Panc1 (cell line): ENCODE data around the gene ITPKC. TPM values are rescaled to one million over a fixed set of nuclear protein-coding genes. Genes with fewer than 3 reads are reported as not detected.

Experiments
- ATAC-seq: fragments of 200-7000 bp; cut with Tn5 transposase; 2 replicates; pipeline ENCODE4 v1.9.1; 2020; ENCODE audit warnings: mild to moderate bottlenecking, moderate library complexity
- BruUV-seq: library from RNA; stranded (reverse); fragments of 400-500 nt; replicated peaks from 2 replicates; lab custom pipeline; 2021; lab: Mats Ljungman, UMichigan
- CTCF ChIA-PET: fragments of 300-600 bp; sonication (Branson Sonifier 250); formaldehyde crosslinking; loops from one replicate; lab custom pipeline; 2022; ENCODE audit warnings: antibody characterized with exemption; lab: Charles Lee
- POLR2A ChIA-PET: fragments of 300-600 bp; sonication (Branson Sonifier 250); formaldehyde crosslinking; loops from one replicate; lab custom pipeline; 2022; ENCODE audit warnings: antibody characterized with exemption; lab: Charles Lee
- DNase-seq: peaks from one replicate; pipeline ENCODE4 v3.0.0-alpha.2; 2010; ENCODE audit warnings: low read depth, low spot score
- H3K27ac ChIP-seq: 2 replicates; pipeline ENCODE4 v1.5.1; 2011; ENCODE audit warnings: mild to moderate bottlenecking, low read length, inconsistent platforms
- H3K27me3 ChIP-seq: fragments of 200-500 bp; sonication (Bioruptor generic); 2 replicates; pipeline ENCODE4 v1.6.0; 2014; ENCODE audit warnings: low read length, inconsistent platforms; ENCODE audit not compliant: control insufficient read depth, insufficient read depth
- H3K36me3 ChIP-seq: fragments of 200-500 bp; sonication (Bioruptor generic); 2 replicates; pipeline ENCODE4 v1.5.1; 2014; ENCODE audit warnings: inconsistent platforms, mild to moderate bottlenecking, low read length, moderate library complexity; ENCODE audit not compliant: control insufficient read depth, insufficient read depth
- H3K4me1 ChIP-seq: 2 replicates; pipeline ENCODE4 v1.5.1; 2011; ENCODE audit warnings: inconsistent platforms, mild to moderate bottlenecking, low read length, moderate library complexity; ENCODE audit not compliant: control insufficient read depth, insufficient read depth
- H3K4me3 ChIP-seq, 2 experiments: 2 replicates each; pipeline ENCODE4 v1.5.1; 2011 to 2012; ENCODE audit warnings: low read depth in 2 of 2, low read length in 2 of 2, mild to moderate bottlenecking in 2 of 2, inconsistent platforms in 1 of 2, moderate library complexity in 1 of 2
- H3K9me3 ChIP-seq: fragments of 200-500 bp; sonication (Bioruptor generic); 2 replicates; pipeline ENCODE4 v1.5.1; 2014; ENCODE audit warnings: low read depth, mild to moderate bottlenecking, inconsistent platforms, low read length, moderate library complexity; ENCODE audit not compliant: control insufficient read depth, insufficient read depth
- CTCF ChIP-seq: fragments of 450-650 bp; IDR thresholded peaks from 2 replicates; pipeline ENCODE4 v1.5.1; 2017; ENCODE audit warnings: mild to moderate bottlenecking
- POLR2AphosphoS5 ChIP-seq: IDR thresholded peaks from 2 replicates; pipeline ENCODE4 v1.6.1; 2012; ENCODE audit warnings: mild to moderate bottlenecking, low read depth, low read length, moderate library complexity
- SIN3A ChIP-seq: IDR thresholded peaks from 2 replicates; pipeline ENCODE4 v1.6.1; 2012; ENCODE audit warnings: low read depth, mild to moderate bottlenecking, low read length, moderate library complexity, borderline replicate concordance; ENCODE audit not compliant: insufficient read depth
- TCF7L2 ChIP-seq: IDR thresholded peaks from 2 replicates; pipeline ENCODE4 v1.6.1; 2011; ENCODE audit warnings: mild to moderate bottlenecking, low read depth, low read length, inconsistent platforms
- in situ Hi-C: cut with HindIII; loops from 2 replicates; pipeline ENCODE4 v1.10.0; 2016; ENCODE audit warnings: low sequenced_read_pairs, low pct_unique_long_range_greater_than_20kb
- intact Hi-C: fragments of 100-400 bp; cut with micrococcal nuclease; formaldehyde crosslinking; loops from one replicate; pipeline ENCODE4 v1.10.0; 2022; ENCODE audit not compliant: unreplicated experiment
- total RNA-seq: library from RNA; stranded (reverse); gene quantifications from one replicate; pipeline ENCODE4 v1.2.1, GENCODE V29; 2021; ENCODE audit not compliant: unreplicated experiment
- TF ChIP-seq, protein P1 (sequence below), 2 experiments: IDR thresholded peaks; 2 replicates each; pipeline ENCODE4 v1.6.1; 2011 to 2012; ENCODE audit warnings: low read depth in 2 of 2, control low read depth in 1 of 2, low read length in 1 of 2, mild to moderate bottlenecking in 1 of 2, moderate library complexity in 1 of 2; ENCODE audit not compliant: insufficient read depth in 1 of 2

ITPKC gene
- total RNA-seq, 1 experiment from 2014 or later = 7.2 TPM

DNA sequence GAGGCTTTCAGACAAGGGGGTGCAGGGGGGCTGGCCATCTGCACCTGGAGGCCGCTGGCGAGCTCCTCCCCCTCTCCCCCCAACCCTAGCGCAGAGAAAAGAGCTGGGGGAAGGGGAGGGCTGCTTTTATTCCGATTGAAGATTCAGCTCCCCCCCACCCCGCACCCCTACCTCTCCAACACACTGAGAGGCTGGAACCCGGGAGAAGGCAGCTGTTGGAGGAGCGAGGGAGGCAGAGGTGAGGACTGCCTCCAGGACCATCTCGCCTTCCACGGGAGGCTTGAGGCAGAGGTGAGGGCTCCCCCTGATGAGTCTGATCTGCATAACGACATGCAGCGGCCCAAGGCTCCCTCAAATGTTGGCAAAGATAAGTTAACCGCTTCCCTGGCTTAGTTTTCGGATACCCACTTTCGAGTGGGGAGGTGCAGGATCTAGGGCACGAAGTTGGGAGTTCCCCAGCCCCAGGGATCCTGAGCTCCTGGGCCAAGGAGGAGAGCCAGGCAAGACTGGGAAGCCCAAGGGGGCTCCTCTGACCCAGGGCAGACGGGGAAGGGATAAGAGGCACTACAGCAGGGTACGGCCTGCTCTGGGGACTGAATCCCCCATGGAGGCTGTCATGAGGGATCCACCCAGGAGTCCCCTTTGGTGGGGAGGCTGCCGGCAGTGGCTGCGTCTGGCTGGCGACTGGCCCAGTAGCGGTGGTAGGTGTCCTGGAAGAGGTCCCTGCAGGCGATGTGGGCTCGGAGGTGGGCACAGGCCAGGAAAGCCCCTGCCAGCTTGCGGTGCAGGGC lies 25.3 kb upstream of the ITPKC start:
- Histone ChIP-seq H3K27me3 (no peaks in the 10 kb centered on the region), H3K27ac (peak overlapping the region; percentile 81), H3K36me3 (no peaks in the 10 kb centered on the region), H3K4me1 (peaks cover 9% of the 10 kb centered on the region), H3K9me3 (no peaks in the 10 kb centered on the region), H3K4me3 (no peak overlapping the region)
- ATAC-seq (no peak), DNase-seq (no peak)
- BruUV-seq = no TSS peak
- intact Hi-C loops = no loop called here
- TF ChIP-seq SIN3A = no peak
- ChIA-PET POLR2A (no interaction called here), CTCF (interaction anchor here (0.7 kb wide), 1 partner anchor 513 kb away, joined by 3 read pairs; no protein-coding TSS in a partner anchor)
- in situ Hi-C loops = no loop called here

DNA sequence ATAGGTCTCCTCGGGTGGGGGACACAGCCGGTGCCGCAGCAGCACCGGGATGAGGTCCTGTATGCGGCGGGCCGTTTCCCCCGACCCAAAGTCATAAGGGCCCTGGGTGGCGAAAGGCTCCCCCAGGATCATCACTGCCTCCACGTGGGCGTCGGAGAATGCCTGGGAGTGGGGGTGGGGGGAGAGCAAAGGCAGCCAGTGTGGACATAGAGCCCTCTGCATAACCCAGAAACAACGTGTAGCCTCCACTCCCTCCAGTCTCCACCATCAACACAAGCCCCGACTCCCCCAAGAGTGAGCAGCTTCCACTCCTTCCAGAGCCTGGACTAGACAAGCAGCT lies 24.7 kb upstream of the ITPKC start:
- H3K4me3 ChIP-seq = no peak overlapping the region
- H3K9me3 ChIP-seq = no peaks in the 10 kb centered on the region
- H3K36me3 ChIP-seq = no peaks in the 10 kb centered on the region
- no TSS peak for BruUV-seq
- intact Hi-C loops (no loop called here), in situ Hi-C loops (no loop called here)
- POLR2A ChIA-PET = no interaction called here
- no peak overlapping the region for H3K27ac ChIP-seq
- no peaks in the 10 kb centered on the region for H3K27me3 ChIP-seq
- H3K4me1 ChIP-seq = peaks cover 9% of the 10 kb centered on the region
- DNase-seq (no peak), ATAC-seq (no peak)
- TF ChIP-seq TCF7L2 (no peak), SIN3A (no peak), POLR2AphosphoS5 (no peak), CTCF (no peak)
- TF ChIP-seq, protein P1, sequence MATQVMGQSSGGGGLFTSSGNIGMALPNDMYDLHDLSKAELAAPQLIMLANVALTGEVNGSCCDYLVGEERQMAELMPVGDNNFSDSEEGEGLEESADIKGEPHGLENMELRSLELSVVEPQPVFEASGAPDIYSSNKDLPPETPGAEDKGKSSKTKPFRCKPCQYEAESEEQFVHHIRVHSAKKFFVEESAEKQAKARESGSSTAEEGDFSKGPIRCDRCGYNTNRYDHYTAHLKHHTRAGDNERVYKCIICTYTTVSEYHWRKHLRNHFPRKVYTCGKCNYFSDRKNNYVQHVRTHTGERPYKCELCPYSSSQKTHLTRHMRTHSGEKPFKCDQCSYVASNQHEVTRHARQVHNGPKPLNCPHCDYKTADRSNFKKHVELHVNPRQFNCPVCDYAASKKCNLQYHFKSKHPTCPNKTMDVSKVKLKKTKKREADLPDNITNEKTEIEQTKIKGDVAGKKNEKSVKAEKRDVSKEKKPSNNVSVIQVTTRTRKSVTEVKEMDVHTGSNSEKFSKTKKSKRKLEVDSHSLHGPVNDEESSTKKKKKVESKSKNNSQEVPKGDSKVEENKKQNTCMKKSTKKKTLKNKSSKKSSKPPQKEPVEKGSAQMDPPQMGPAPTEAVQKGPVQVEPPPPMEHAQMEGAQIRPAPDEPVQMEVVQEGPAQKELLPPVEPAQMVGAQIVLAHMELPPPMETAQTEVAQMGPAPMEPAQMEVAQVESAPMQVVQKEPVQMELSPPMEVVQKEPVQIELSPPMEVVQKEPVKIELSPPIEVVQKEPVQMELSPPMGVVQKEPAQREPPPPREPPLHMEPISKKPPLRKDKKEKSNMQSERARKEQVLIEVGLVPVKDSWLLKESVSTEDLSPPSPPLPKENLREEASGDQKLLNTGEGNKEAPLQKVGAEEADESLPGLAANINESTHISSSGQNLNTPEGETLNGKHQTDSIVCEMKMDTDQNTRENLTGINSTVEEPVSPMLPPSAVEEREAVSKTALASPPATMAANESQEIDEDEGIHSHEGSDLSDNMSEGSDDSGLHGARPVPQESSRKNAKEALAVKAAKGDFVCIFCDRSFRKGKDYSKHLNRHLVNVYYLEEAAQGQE (IDR thresholded peaks at IDR 0.05; ENCODE audit: insufficient read depth in 1 of 2, low read depth in 2 of 2, low read length in 1 of 2) = no peak
- CTCF ChIA-PET = no interaction called here

DNA sequence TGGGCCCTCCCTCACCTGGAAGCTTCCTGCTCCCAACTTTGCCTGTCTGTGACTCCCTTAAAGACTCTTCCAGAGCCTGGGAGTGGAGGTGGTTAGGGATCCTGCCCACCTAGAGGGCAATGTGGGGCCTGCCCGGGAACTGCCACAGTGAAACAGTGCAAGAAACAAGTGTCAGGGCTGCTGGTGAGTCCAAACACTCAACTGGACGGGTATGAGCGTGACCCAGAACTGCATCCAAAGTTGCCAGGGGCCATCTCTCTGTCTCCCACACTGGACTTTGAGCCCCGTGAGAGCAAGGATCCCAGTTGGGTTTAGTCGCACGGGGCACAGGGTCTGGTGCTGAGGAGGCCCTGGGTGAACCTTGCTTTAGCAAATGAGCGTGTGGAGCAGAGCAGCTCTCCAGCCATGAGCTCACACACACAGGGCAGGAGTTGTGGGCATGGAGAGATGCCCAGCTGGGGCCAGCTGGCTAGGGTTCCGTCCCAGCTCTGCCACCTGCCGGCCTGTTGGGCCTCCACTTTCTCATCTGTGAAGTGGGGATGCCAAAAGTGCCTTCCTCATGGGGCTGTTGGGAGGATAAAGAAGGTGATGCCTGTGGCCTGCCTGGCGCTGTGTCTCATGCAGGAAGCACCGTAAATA lies 23.6 kb upstream of the ITPKC start:
- intact Hi-C loops (no loop called here), in situ Hi-C loops (no loop called here)
- H3K4me1 ChIP-seq = peaks cover 9% of the 10 kb centered on the region
- no peak for ATAC-seq
- no peaks in the 10 kb centered on the region for H3K27me3 ChIP-seq
- no peak overlapping the region for H3K27ac ChIP-seq
- H3K4me3 ChIP-seq = no peak overlapping the region
- ChIA-PET CTCF (no interaction called here), POLR2A (no interaction called here)
- DNase-seq = no peak
- TF ChIP-seq SIN3A (no peak), CTCF (no peak), POLR2AphosphoS5 (no peak), TCF7L2 (no peak)
- TF ChIP-seq, protein P1 (IDR thresholded peaks at IDR 0.05; ENCODE audit: insufficient read depth in 1 of 2, low read depth in 2 of 2, low read length in 1 of 2) = no peak
- no peaks in the 10 kb centered on the region for H3K36me3 ChIP-seq
- no peaks in the 10 kb centered on the region for H3K9me3 ChIP-seq
- no TSS peak for BruUV-seq
